ENCODE data around the gene PRDM12. TPM values are rescaled to one million over a fixed set of nuclear protein-coding genes. Genes with fewer than 3 reads are reported as not detected.

The PRDM12 gene
- polyA plus RNA-seq, 1 donor (not counting 4 experiments of a cell fraction or from before 2014, with no cell fraction given): not detected

DNA sequence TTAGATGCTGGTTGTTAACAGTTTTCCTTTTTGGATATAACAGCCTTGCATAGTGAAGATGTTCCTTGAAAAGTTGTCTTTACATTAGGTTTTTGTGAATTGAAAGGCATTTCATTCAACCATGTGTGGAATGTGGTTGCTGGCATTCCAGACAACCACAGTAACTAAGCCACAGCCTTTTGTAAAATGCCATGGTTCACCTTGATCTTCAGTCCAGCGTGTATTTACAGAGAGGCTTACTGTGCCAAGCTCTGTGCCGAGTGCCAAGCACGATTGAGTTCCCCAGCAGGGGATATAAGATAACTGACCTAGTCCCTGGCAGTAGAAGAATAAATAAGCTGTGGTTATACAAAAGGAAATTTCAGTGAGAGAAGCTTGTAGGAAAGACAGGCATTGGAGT, 34.1 kb downstream of the PRDM12 start:
- no peak overlapping the region for H3K4me2 ChIP-seq (ENCODE audit: control insufficient read depth, extremely low read depth, insufficient read depth, low read depth, low read length)
- H3K27ac ChIP-seq (ENCODE audit: control insufficient read depth, insufficient read depth, low read length): no peak overlapping the region
- H3K36me3 ChIP-seq (ENCODE audit: control insufficient read depth in 2 of 2, extremely low read depth in 1 of 2, insufficient read depth in 2 of 2, low read length in 2 of 2): peaks cover 23 to 47% of the 10 kb centered on the region in 2 experiments
- H3K27me3 ChIP-seq (ENCODE audit: control insufficient read depth, extremely low read depth, insufficient read depth, low read length): no peaks in the 10 kb centered on the region
- H3K4me1 ChIP-seq (ENCODE audit: control insufficient read depth, extremely low read depth, insufficient read depth, low read length): peaks cover 15% of the 10 kb centered on the region
- peaks cover 3% of the 10 kb centered on the region for H3K9me1 ChIP-seq (ENCODE audit: control insufficient read depth, extremely low read depth, insufficient read depth, low read length)
- DNase-seq (ENCODE audit: low read depth, low spot score) (no peak), FAIRE-seq (no peak)
- no peak overlapping the region for H3K4me3 ChIP-seq (ENCODE audit: control insufficient read depth in 2 of 3, extremely low read depth in 1 of 3, insufficient read depth in 2 of 3, low read depth in 1 of 3, low read length in 3 of 3)
- H3K79me2 ChIP-seq (ENCODE audit: control insufficient read depth, insufficient read depth, low read length): peaks cover 47% of the 10 kb centered on the region
- TF ChIP-seq EZH2 (IDR thresholded peaks at IDR 0.05; ENCODE audit: low read length): no peak
- TF ChIP-seq, protein P1, sequence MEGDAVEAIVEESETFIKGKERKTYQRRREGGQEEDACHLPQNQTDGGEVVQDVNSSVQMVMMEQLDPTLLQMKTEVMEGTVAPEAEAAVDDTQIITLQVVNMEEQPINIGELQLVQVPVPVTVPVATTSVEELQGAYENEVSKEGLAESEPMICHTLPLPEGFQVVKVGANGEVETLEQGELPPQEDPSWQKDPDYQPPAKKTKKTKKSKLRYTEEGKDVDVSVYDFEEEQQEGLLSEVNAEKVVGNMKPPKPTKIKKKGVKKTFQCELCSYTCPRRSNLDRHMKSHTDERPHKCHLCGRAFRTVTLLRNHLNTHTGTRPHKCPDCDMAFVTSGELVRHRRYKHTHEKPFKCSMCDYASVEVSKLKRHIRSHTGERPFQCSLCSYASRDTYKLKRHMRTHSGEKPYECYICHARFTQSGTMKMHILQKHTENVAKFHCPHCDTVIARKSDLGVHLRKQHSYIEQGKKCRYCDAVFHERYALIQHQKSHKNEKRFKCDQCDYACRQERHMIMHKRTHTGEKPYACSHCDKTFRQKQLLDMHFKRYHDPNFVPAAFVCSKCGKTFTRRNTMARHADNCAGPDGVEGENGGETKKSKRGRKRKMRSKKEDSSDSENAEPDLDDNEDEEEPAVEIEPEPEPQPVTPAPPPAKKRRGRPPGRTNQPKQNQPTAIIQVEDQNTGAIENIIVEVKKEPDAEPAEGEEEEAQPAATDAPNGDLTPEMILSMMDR (optimal IDR thresholded peaks at IDR 0.05 in 1 of 3, IDR thresholded peaks at IDR 0.05 in 1 of 3, conservative IDR thresholded peaks at IDR 0.05 in 1 of 3; ENCODE audit: extremely low read depth in 1 of 3, insufficient read depth in 2 of 3, low read length in 3 of 3): no peak
- peaks cover 20% of the 10 kb centered on the region for H4K20me1 ChIP-seq (ENCODE audit: control insufficient read depth, extremely low read depth, insufficient read depth, low read length)
- dilution Hi-C loops (cut with MboI; ENCODE audit: extremely low pct_ligation_motif_present, low sequenced_read_pairs): no loop called here
- H3K9ac ChIP-seq (ENCODE audit: control insufficient read depth, extremely low read depth, insufficient read depth, low read length): no peak overlapping the region
- no peak overlapping the region for H2AFZ ChIP-seq (ENCODE audit: control insufficient read depth, low read length)
- H3K9me3 ChIP-seq (ENCODE audit: control insufficient read depth, low read depth, low read length): no peaks in the 10 kb centered on the region

DNA sequence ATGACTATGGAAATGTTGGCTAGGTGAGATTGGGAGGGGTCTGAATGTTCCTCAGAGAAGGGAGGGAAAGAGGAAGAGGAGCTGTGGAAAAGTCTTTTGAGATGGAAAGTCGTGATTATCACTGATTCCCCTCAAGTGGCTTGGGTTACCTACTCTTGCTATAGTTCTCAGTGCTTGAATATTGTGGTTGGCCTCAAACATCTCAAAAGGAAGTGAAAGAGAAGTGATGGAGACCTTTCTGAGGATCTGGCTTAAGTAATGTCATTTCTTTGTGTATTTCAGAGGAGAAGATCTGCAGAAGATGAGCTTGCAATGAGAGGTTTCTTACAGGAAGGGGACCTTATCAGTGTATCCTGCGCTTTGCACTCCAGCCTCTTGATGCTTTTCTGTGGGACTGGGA, 34.7 kb downstream of the PRDM12 start:
- Histone ChIP-seq H2AFZ (ENCODE audit: control insufficient read depth, low read length) (no peak overlapping the region), H3K79me2 (ENCODE audit: control insufficient read depth, insufficient read depth, low read length) (peaks cover 43% of the 10 kb centered on the region), H3K4me3 (ENCODE audit: control insufficient read depth in 2 of 3, extremely low read depth in 1 of 3, insufficient read depth in 2 of 3, low read depth in 1 of 3, low read length in 3 of 3) (no peak overlapping the region), H3K4me1 (ENCODE audit: control insufficient read depth, extremely low read depth, insufficient read depth, low read length) (peaks cover 15% of the 10 kb centered on the region), H3K27ac (ENCODE audit: control insufficient read depth, insufficient read depth, low read length) (no peak overlapping the region), H3K9me3 (ENCODE audit: control insufficient read depth, low read depth, low read length) (no peaks in the 10 kb centered on the region), H4K20me1 (ENCODE audit: control insufficient read depth, extremely low read depth, insufficient read depth, low read length) (peaks cover 20% of the 10 kb centered on the region), H3K9me1 (ENCODE audit: control insufficient read depth, extremely low read depth, insufficient read depth, low read length) (peaks cover 3% of the 10 kb centered on the region), H3K9ac (ENCODE audit: control insufficient read depth, extremely low read depth, insufficient read depth, low read length) (no peak overlapping the region), H3K4me2 (ENCODE audit: control insufficient read depth, extremely low read depth, insufficient read depth, low read depth, low read length) (no peak overlapping the region), H3K36me3 (ENCODE audit: control insufficient read depth in 2 of 2, extremely low read depth in 1 of 2, insufficient read depth in 2 of 2, low read length in 2 of 2) (peaks cover 28 to 53% of the 10 kb centered on the region in 2 experiments), H3K27me3 (ENCODE audit: control insufficient read depth, extremely low read depth, insufficient read depth, low read length) (no peaks in the 10 kb centered on the region)
- DNase-seq (ENCODE audit: low read depth, low spot score) (no peak), FAIRE-seq (no peak)
- TF ChIP-seq, protein P1 (optimal IDR thresholded peaks at IDR 0.05 in 1 of 3, IDR thresholded peaks at IDR 0.05 in 1 of 3, conservative IDR thresholded peaks at IDR 0.05 in 1 of 3; ENCODE audit: extremely low read depth in 1 of 3, insufficient read depth in 2 of 3, low read length in 3 of 3): no peak
- TF ChIP-seq EZH2 (IDR thresholded peaks at IDR 0.05; ENCODE audit: low read length): no peak
- dilution Hi-C loops (cut with MboI; ENCODE audit: extremely low pct_ligation_motif_present, low sequenced_read_pairs): no loop called here
